K562 (cell line): ENCODE measurements around the gene TRAF3IP3. TPM values are rescaled to one million over a fixed set of nuclear protein-coding genes. Genes with fewer than 3 reads are reported as not detected.

Experiments used
- CTBP1 ChIP-seq: fragments of 450-650 bp; IDR thresholded peaks from 2 replicates; pipeline ENCODE4 v1.6.1; 2016; ENCODE audit warnings: borderline replicate concordance
- E2F3 ChIP-seq: fragments of 250-450 bp; sonication (Bioruptor Pico); IDR thresholded peaks from 2 replicates; pipeline ENCODE4 v1.4.0; 2020; ENCODE audit warnings: mild to moderate bottlenecking
- FOXP4 ChIP-seq: sonication (generic); formaldehyde crosslinking; IDR thresholded peaks from 2 replicates; pipeline ENCODE4 v1.8.0; 2022; ENCODE audit warnings: mild to moderate bottlenecking, missing genetic modification reagents, borderline replicate concordance
- GABPA ChIP-seq: fragments of 200-800 bp; sonication (Bioruptor generic); conservative IDR thresholded peaks from 2 replicates; pipeline ENCODE4 v1.6.1; 2016; ENCODE audit warnings: low read depth, missing genetic modification characterization, missing compliant biosample characterization
- HDAC3 ChIP-seq: fragments of 450-650 bp; IDR thresholded peaks from 2 replicates; pipeline ENCODE4 v1.6.1; 2018; ENCODE audit warnings: borderline replicate concordance, mild to moderate bottlenecking, moderate library complexity; ENCODE audit not compliant: partially characterized antibody
- ILF3 ChIP-seq: fragments of 450-650 bp; IDR thresholded peaks from 2 replicates; pipeline ENCODE4 v1.6.1; 2018; ENCODE audit warnings: antibody characterized with exemption, mild to moderate bottlenecking, moderate library complexity, borderline replicate concordance
- NFRKB ChIP-seq: fragments of 450-650 bp; IDR thresholded peaks from 2 replicates; pipeline ENCODE4 v1.6.1; 2016; ENCODE audit warnings: low read depth
- PHB ChIP-seq: fragments of 250-450 bp; sonication (Bioruptor Pico); IDR thresholded peaks from 2 replicates; pipeline ENCODE4 v1.5.0; 2021
- PTBP1 ChIP-seq: fragments of 200-400 bp; formaldehyde crosslinking; IDR thresholded peaks from 2 replicates; pipeline ENCODE4 v1.6.1; 2017; ENCODE audit warnings: low read depth, low read length
- RBM14 ChIP-seq: fragments of 200-400 bp; formaldehyde crosslinking; IDR thresholded peaks from 2 replicates; pipeline ENCODE4 v1.6.1; 2018; ENCODE audit warnings: low read depth, mild to moderate bottlenecking, low read length, moderate library complexity, borderline replicate concordance; ENCODE audit not compliant: insufficient read depth
- ZBTB34 ChIP-seq: fragments of 250-450 bp; sonication (Bioruptor Pico); IDR thresholded peaks from 2 replicates; pipeline ENCODE4 v1.8.0; 2021; ENCODE audit warnings: mild to moderate bottlenecking, moderate library complexity
- ZKSCAN3 ChIP-seq: fragments of 250-450 bp; sonication (Bioruptor Pico); IDR thresholded peaks from 2 replicates; pipeline ENCODE4 v1.4.0; 2020
- ZNF589 ChIP-seq: fragments of 200-800 bp; sonication (Bioruptor generic); IDR thresholded peaks from 2 replicates; pipeline ENCODE4 v1.6.1; 2016; ENCODE audit warnings: low read depth, missing genetic modification characterization, missing compliant biosample characterization
- polyA plus RNA-seq, 8 experiments: library from polyadenylated mRNA; depleted of rRNA in 4 of 8; stranded (reverse) in 5 of 8; unstranded in 3 of 8; fragments of >200 nt; fragmentation: Nextera tagmentation in 2 of 8; fragmentation: Illumina TruSeq in 1 of 8; extraction: Ambion mirVana in 2 of 8; extraction: Trizol in 1 of 8; gene quantifications; 2 replicates each; pipeline versions ENCODE4 v1.2.1 to v1.2.3, GENCODE V29; 2011 to 2014; ENCODE audit warnings: inconsistent platforms in 1 of 8, missing spikeins in 1 of 8
- total RNA-seq, 7 experiments: library from RNA; depleted of rRNA in 6 of 7; stranded (reverse); fragments of >200 nt in 6 of 7; fragmentation: Illumina TruSeq in 2 of 7; extraction: Trizol in 2 of 7; gene quantifications; 2 replicates each; pipeline versions ENCODE4 v1.2.1 to v1.2.3, GENCODE V29; 2011 to 2021; ENCODE audit warnings: low replicate concordance in 1 of 7
- TF ChIP-seq, protein P1 (sequence below): fragments of 450-650 bp; IDR thresholded peaks from 2 replicates; pipeline ENCODE4 v1.7.1; 2018; ENCODE audit warnings: mild to moderate bottlenecking, low read depth; ENCODE audit not compliant: partially characterized antibody
- TF ChIP-seq, protein P2 (sequence below): fragments of 450-650 bp; IDR thresholded peaks from 2 replicates; pipeline ENCODE4 v1.6.1; 2014; ENCODE audit warnings: low read depth, mild to moderate bottlenecking, moderate library complexity, borderline replicate concordance
- TF ChIP-seq, protein P3 (sequence below): sonication (generic); formaldehyde crosslinking; IDR thresholded peaks from 2 replicates; pipeline ENCODE4 v1.4.0; 2020; ENCODE audit warnings: mild to moderate bottlenecking, missing genetic modification reagents

TRAF3IP3 gene
- total and polyA plus RNA-seq, 9 of the 15 experiments (the other 6 are each of a cell fraction or from before 2014, with no cell fraction given), result 0.06 to 1.1 (median 0.31) TPM

DNA sequence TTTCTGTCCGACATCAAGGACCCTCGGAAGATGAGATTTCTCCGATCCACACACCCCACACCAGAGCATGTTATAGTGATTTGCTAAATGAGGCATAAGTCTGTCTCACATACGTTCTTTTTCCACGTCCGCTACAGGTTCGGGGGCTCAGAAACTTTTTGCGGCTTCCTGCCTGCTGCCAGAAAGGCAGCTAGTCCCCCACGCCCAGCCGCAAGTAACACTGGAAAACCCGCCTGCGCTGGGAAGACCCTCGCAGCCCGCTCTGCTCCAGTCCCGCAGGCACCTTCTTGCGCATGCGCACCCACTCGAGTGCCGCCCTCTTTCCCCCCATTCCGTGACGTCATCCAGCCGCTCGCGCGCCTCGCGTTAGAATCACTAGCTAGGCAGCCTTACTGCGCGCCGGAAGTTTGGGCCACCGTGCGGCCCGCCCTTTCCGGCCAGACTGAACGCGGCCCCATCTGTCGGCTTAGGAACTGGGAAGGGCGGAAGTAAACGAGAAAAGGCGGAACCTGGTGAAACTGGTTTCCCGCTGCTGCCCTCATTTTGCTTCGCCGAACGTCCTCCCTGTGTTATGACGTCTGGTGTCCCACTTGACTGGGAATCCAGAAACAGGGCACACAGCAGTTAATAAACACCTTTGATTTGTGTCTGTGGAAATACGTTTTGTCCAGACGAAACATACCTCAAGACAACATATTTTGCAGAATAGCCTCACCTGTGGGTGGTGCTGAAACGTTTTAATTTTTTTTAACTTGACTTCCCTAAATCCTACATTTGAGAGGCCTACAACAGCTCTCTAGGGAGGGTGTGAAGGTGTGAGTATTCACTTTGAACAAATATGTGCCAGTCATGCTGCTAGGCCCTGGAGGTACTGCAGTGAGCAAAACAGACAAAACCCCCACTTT, 28.7 kb downstream of the TRAF3IP3 start, which contains the start of gene C1orf74 (continued):
- TF ChIP-seq, protein P1, sequence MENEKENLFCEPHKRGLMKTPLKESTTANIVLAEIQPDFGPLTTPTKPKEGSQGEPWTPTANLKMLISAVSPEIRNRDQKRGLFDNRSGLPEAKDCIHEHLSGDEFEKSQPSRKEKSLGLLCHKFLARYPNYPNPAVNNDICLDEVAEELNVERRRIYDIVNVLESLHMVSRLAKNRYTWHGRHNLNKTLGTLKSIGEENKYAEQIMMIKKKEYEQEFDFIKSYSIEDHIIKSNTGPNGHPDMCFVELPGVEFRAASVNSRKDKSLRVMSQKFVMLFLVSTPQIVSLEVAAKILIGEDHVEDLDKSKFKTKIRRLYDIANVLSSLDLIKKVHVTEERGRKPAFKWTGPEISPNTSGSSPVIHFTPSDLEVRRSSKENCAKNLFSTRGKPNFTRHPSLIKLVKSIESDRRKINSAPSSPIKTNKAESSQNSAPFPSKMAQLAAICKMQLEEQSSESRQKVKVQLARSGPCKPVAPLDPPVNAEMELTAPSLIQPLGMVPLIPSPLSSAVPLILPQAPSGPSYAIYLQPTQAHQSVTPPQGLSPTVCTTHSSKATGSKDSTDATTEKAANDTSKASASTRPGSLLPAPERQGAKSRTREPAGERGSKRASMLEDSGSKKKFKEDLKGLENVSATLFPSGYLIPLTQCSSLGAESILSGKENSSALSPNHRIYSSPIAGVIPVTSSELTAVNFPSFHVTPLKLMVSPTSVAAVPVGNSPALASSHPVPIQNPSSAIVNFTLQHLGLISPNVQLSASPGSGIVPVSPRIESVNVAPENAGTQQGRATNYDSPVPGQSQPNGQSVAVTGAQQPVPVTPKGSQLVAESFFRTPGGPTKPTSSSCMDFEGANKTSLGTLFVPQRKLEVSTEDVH, result peak; percentile 93
- TF ChIP-seq E2F3 (peak; percentile 37; the same call in 1 of the 2 replicates), PTBP1 (no peak), ZKSCAN3 (CRISPR knock-in tag) (no peak), CTBP1 (peak; percentile 62; the same call in 1 of the 2 replicates), HDAC3 (no peak), NFRKB (peak; percentile 95), RBM14 (no peak), ILF3 (no peak), FOXP4 (peak; percentile 69; the same call in 1 of the 2 replicates), PHB (CRISPR knock-in tag) (0 out of 2 replicates have a peak, but pooled peaks have one; percentile 64), ZNF589 (CRISPR knock-in tag) (peak; percentile 96), ZBTB34 (CRISPR knock-in tag) (no peak), GABPA (tag) (peak; percentile 99)
- TF ChIP-seq, protein P2, sequence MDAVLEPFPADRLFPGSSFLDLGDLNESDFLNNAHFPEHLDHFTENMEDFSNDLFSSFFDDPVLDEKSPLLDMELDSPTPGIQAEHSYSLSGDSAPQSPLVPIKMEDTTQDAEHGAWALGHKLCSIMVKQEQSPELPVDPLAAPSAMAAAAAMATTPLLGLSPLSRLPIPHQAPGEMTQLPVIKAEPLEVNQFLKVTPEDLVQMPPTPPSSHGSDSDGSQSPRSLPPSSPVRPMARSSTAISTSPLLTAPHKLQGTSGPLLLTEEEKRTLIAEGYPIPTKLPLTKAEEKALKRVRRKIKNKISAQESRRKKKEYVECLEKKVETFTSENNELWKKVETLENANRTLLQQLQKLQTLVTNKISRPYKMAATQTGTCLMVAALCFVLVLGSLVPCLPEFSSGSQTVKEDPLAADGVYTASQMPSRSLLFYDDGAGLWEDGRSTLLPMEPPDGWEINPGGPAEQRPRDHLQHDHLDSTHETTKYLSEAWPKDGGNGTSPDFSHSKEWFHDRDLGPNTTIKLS, result peak; percentile 90
- TF ChIP-seq, protein P3, sequence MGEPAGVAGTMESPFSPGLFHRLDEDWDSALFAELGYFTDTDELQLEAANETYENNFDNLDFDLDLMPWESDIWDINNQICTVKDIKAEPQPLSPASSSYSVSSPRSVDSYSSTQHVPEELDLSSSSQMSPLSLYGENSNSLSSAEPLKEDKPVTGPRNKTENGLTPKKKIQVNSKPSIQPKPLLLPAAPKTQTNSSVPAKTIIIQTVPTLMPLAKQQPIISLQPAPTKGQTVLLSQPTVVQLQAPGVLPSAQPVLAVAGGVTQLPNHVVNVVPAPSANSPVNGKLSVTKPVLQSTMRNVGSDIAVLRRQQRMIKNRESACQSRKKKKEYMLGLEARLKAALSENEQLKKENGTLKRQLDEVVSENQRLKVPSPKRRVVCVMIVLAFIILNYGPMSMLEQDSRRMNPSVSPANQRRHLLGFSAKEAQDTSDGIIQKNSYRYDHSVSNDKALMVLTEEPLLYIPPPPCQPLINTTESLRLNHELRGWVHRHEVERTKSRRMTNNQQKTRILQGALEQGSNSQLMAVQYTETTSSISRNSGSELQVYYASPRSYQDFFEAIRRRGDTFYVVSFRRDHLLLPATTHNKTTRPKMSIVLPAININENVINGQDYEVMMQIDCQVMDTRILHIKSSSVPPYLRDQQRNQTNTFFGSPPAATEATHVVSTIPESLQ (CRISPR knock-in tag), result no peak
